K562 (cell line): ENCODE measurements around the gene FARSA. TPM values are rescaled to one million over a fixed set of nuclear protein-coding genes. Genes with fewer than 3 reads are reported as not detected.

ENCODE experiments used
- BHLHE40 ChIP-seq: IDR thresholded peaks from 2 replicates; pipeline ENCODE4 v1.6.1; 2011; ENCODE audit warnings: low read length, improper control_type of control experiment
- ELF4 ChIP-seq: fragments of 450-650 bp; formaldehyde crosslinking; IDR thresholded peaks from 2 replicates; pipeline ENCODE4 v1.4.0; 2022; ENCODE audit warnings: missing genetic modification characterization
- HDAC6 ChIP-seq: IDR thresholded peaks from 2 replicates; pipeline ENCODE4 v1.6.1; 2012; ENCODE audit warnings: low read depth, mild to moderate bottlenecking, control low read depth, inconsistent platforms, low read length, moderate library complexity
- KDM5B ChIP-seq: fragments of 200-600 bp; sonication (generic); IDR thresholded peaks from 2 replicates; pipeline ENCODE4 v1.6.1; 2012; ENCODE audit warnings: low read depth, mild to moderate bottlenecking, moderate library complexity, low read length, control low read depth, inconsistent platforms; ENCODE audit not compliant: insufficient replicate concordance
- MCM2 ChIP-seq: fragments of 450-650 bp; IDR thresholded peaks from 2 replicates; pipeline ENCODE4 v1.6.1; 2017; ENCODE audit warnings: low read depth, mild to moderate bottlenecking
- NFXL1 ChIP-seq: fragments of 450-650 bp; formaldehyde crosslinking; IDR thresholded peaks from 2 replicates; pipeline ENCODE4 v1.4.0; 2021; ENCODE audit warnings: mild to moderate bottlenecking
- PHB ChIP-seq: fragments of 250-450 bp; sonication (Bioruptor Pico); IDR thresholded peaks from 2 replicates; pipeline ENCODE4 v1.5.0; 2021
- POLR3A ChIP-seq: IDR thresholded peaks from 2 replicates; pipeline ENCODE4 v1.6.1; 2011; ENCODE audit warnings: borderline replicate concordance, mild to moderate bottlenecking, moderate library complexity; ENCODE audit not compliant: insufficient read length, insufficient read depth; ENCODE audit errors: extremely low read depth
- SPI1 ChIP-seq: IDR thresholded peaks from 2 replicates; pipeline ENCODE4 v1.6.1; 2011; ENCODE audit warnings: low read depth, low read length, control low read depth, borderline replicate concordance
- ZFP36 ChIP-seq: fragments of 150-350 bp; IDR thresholded peaks from 2 replicates; pipeline ENCODE4 v1.6.1; 2018; ENCODE audit warnings: low read length, low read depth; ENCODE audit not compliant: partially characterized antibody
- ZNF239 ChIP-seq: fragments of 250-450 bp; sonication (Bioruptor Pico); IDR thresholded peaks from 2 replicates; pipeline ENCODE4 v1.4.0; 2020; ENCODE audit warnings: mild to moderate bottlenecking
- ZNF444 ChIP-seq: fragments of 250-450 bp; sonication (Bioruptor Pico); IDR thresholded peaks from 2 replicates; pipeline ENCODE4 v1.4.0; 2020; ENCODE audit warnings: mild to moderate bottlenecking, moderate library complexity
- ZNF79 ChIP-seq: fragments of 250-450 bp; sonication (Bioruptor Pico); IDR thresholded peaks from 2 replicates; pipeline ENCODE4 v1.4.0; 2020; ENCODE audit warnings: low read depth, mild to moderate bottlenecking, moderate library complexity
- ZSCAN29 ChIP-seq: fragments of 450-650 bp; IDR thresholded peaks from 2 replicates; pipeline ENCODE4 v1.6.1; 2017
- polyA plus RNA-seq, 8 experiments: library from polyadenylated mRNA; depleted of rRNA in 4 of 8; stranded (reverse) in 5 of 8; unstranded in 3 of 8; fragments of >200 nt; fragmentation: Nextera tagmentation in 2 of 8; fragmentation: Illumina TruSeq in 1 of 8; extraction: Ambion mirVana in 2 of 8; extraction: Trizol in 1 of 8; gene quantifications; 2 replicates each; pipeline versions ENCODE4 v1.2.1 to v1.2.3, GENCODE V29; 2011 to 2014; ENCODE audit warnings: inconsistent platforms in 1 of 8, missing spikeins in 1 of 8
- total RNA-seq, 7 experiments: library from RNA; depleted of rRNA in 6 of 7; stranded (reverse); fragments of >200 nt in 6 of 7; fragmentation: Illumina TruSeq in 2 of 7; extraction: Trizol in 2 of 7; gene quantifications; 2 replicates each; pipeline versions ENCODE4 v1.2.1 to v1.2.3, GENCODE V29; 2011 to 2021; ENCODE audit warnings: low replicate concordance in 1 of 7
- TF ChIP-seq, protein P1 (sequence below): fragments of 250-450 bp; sonication (Bioruptor Pico); IDR thresholded peaks from 2 replicates; pipeline ENCODE4 v1.4.0; 2020; ENCODE audit warnings: mild to moderate bottlenecking, moderate library complexity, borderline replicate concordance
- TF ChIP-seq, protein P2 (sequence below): fragments of 450-650 bp; formaldehyde crosslinking; IDR thresholded peaks from 2 replicates; pipeline ENCODE4 v1.4.0; 2020; ENCODE audit warnings: mild to moderate bottlenecking, moderate library complexity
- TF ChIP-seq, protein P3 (sequence below): fragments of 450-650 bp; IDR thresholded peaks from 2 replicates; pipeline ENCODE4 v1.6.1; 2017; ENCODE audit warnings: antibody characterized with exemption
- TF ChIP-seq, protein P4 (sequence below): fragments of 450-650 bp; formaldehyde crosslinking; IDR thresholded peaks from 2 replicates; pipeline ENCODE4 v1.4.0; 2022; ENCODE audit warnings: missing genetic modification characterization

The FARSA gene
- total and polyA plus RNA-seq, 9 of the 15 experiments (the other 6 are each of a cell fraction or from before 2014, with no cell fraction given), result 25.2 to 237 (median 89.6) TPM

DNA sequence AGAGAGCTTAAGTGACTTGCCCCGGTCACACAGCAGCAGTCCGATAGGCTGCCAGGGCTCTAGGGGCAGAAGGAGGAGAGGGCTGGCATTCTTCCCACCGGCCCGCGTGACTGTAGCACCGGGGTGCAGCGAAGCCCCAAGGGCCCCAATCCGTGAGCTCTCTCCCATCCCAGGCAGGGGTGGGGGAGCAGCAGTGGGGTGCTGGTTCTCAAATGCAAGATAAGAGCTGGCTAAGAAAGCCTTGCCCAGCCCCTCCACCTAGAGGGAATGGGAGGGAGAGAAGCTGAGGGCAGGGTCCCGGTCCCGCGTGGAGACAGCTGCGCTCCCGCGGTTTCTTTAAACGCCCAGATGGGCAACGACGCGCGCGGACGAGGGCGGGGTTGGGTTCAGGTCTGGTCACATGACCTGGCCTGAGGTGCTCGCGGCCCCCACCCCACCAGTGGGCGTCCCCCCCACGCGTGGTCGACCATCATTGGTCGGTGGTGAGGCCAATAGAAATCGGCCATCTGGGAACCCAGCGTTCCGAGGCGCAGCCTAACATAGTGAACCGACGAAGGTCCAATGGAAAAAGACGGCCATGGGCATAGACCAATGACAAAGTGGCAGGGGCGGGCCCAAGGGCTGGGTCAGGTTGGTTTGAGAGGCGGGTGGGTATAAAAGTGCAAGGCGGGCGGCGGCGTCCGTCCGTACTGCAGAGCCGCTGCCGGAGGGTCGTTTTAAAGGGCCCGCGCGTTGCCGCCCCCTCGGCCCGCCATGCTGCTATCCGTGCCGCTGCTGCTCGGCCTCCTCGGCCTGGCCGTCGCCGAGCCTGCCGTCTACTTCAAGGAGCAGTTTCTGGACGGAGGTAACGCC lies 4.6 kb upstream of the FARSA start, which contains the start of gene CALR (continued):
- no peak for TF ChIP-seq POLR3A
- TF ChIP-seq ELF4 (CRISPR knock-in tag), result 0 out of 2 replicates have a peak, but pooled peaks have one; percentile 38
- no peak for TF ChIP-seq ZNF79 (CRISPR knock-in tag)
- TF ChIP-seq, protein P1, sequence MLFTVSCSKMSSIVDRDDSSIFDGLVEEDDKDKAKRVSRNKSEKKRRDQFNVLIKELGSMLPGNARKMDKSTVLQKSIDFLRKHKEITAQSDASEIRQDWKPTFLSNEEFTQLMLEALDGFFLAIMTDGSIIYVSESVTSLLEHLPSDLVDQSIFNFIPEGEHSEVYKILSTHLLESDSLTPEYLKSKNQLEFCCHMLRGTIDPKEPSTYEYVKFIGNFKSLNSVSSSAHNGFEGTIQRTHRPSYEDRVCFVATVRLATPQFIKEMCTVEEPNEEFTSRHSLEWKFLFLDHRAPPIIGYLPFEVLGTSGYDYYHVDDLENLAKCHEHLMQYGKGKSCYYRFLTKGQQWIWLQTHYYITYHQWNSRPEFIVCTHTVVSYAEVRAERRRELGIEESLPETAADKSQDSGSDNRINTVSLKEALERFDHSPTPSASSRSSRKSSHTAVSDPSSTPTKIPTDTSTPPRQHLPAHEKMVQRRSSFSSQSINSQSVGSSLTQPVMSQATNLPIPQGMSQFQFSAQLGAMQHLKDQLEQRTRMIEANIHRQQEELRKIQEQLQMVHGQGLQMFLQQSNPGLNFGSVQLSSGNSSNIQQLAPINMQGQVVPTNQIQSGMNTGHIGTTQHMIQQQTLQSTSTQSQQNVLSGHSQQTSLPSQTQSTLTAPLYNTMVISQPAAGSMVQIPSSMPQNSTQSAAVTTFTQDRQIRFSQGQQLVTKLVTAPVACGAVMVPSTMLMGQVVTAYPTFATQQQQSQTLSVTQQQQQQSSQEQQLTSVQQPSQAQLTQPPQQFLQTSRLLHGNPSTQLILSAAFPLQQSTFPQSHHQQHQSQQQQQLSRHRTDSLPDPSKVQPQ, result no peak
- TF ChIP-seq KDM5B, result peak; percentile 99
- TF ChIP-seq, protein P2, sequence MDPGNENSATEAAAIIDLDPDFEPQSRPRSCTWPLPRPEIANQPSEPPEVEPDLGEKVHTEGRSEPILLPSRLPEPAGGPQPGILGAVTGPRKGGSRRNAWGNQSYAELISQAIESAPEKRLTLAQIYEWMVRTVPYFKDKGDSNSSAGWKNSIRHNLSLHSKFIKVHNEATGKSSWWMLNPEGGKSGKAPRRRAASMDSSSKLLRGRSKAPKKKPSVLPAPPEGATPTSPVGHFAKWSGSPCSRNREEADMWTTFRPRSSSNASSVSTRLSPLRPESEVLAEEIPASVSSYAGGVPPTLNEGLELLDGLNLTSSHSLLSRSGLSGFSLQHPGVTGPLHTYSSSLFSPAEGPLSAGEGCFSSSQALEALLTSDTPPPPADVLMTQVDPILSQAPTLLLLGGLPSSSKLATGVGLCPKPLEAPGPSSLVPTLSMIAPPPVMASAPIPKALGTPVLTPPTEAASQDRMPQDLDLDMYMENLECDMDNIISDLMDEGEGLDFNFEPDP (CRISPR knock-in tag), result no peak
- TF ChIP-seq ZNF239, result no peak
- TF ChIP-seq ZFP36, result peak; percentile 72
- TF ChIP-seq HDAC6, result 0 out of 2 replicates have a peak, but pooled peaks have one; percentile 58
- TF ChIP-seq, protein P3, sequence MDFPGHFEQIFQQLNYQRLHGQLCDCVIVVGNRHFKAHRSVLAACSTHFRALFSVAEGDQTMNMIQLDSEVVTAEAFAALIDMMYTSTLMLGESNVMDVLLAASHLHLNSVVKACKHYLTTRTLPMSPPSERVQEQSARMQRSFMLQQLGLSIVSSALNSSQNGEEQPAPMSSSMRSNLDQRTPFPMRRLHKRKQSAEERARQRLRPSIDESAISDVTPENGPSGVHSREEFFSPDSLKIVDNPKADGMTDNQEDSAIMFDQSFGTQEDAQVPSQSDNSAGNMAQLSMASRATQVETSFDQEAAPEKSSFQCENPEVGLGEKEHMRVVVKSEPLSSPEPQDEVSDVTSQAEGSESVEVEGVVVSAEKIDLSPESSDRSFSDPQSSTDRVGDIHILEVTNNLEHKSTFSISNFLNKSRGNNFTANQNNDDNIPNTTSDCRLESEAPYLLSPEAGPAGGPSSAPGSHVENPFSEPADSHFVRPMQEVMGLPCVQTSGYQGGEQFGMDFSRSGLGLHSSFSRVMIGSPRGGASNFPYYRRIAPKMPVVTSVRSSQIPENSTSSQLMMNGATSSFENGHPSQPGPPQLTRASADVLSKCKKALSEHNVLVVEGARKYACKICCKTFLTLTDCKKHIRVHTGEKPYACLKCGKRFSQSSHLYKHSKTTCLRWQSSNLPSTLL, result no peak
- TF ChIP-seq NFXL1 (CRISPR knock-in tag), result no peak
- no peak for TF ChIP-seq MCM2
- no peak for TF ChIP-seq ZNF444 (CRISPR knock-in tag)
- no peak for TF ChIP-seq ZSCAN29
- TF ChIP-seq BHLHE40, result peak; percentile 56; the same call in 1 of the 2 replicates
- TF ChIP-seq, protein P4, sequence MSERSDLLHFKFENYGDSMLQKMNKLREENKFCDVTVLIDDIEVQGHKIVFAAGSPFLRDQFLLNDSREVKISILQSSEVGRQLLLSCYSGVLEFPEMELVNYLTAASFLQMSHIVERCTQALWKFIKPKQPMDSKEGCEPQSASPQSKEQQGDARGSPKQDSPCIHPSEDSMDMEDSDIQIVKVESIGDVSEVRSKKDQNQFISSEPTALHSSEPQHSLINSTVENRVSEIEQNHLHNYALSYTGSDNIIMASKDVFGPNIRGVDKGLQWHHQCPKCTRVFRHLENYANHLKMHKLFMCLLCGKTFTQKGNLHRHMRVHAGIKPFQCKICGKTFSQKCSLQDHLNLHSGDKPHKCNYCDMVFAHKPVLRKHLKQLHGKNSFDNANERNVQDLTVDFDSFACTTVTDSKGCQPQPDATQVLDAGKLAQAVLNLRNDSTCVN (CRISPR knock-in tag), result no peak
- TF ChIP-seq PHB (CRISPR knock-in tag), result peak; percentile 95
- TF ChIP-seq SPI1, result no peak
